ENCODE measurements around the gene SKIDA1.
A peak's percentile ranks its signal among the peaks of the same experiment; 100 is the strongest.

Gene SKIDA1

DNA sequence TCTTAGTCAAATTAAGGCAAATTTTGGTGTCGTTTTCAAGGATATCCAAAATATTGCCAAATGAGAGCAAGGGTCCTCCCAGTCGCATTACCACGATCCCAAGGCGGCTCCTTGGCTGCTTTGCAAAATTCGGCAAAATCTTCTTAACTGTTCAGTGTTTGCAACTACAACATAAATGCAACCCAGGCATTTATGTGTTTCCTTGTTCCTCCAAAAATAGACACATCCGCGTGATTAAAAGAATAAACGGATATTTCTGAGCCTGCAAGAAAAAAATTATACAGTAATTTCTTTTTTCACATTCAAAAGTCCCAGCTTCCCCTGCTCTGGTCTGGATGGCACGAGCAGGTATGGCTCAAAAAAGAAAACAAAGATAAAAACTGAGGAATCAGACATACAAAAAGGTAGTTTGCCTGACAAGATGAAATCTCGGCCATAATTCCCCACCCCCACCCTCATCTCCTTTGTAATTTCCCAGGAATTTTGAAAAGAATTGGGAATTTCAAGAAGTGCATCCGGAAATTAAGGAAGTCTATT lies 6.0 kb downstream of the SKIDA1 start:
- Histone ChIP-seq H3K4me3 (ENCODE audit: low read length) (peak overlapping the region; percentile 75), H3K9me2 (replicated peaks; ENCODE audit: control insufficient read depth, low read length) (no peaks in the 10 kb centered on the region), H3K4me2 (ENCODE audit: low read length) (peak overlapping the region; percentile 99), H3K79me2 (ENCODE audit: control insufficient read depth, low read length) (no peaks in the 10 kb centered on the region), H3K27me3 (ENCODE audit: control insufficient read depth, low read length) (peaks cover 53% of the 10 kb centered on the region), H3K27ac (ENCODE audit: low read depth, low read length) (no peak overlapping the region), H3F3A (ENCODE audit: control insufficient read depth, insufficient read depth) (peaks cover 8% of the 10 kb centered on the region), H3K36me3 (ENCODE audit: control insufficient read depth, low read length) (no peaks in the 10 kb centered on the region), H3K4me1 (ENCODE audit: control insufficient read depth, low read length) (peaks cover 41% of the 10 kb centered on the region), H3K9me3 (ENCODE audit: control insufficient read depth, insufficient read depth, low read length) (no peaks in the 10 kb centered on the region), H4K20me1 (ENCODE audit: control insufficient read depth, insufficient read depth, low read depth, low read length) (peaks cover 2% of the 10 kb centered on the region; the same call in 1 of the 2 replicates)
- TF ChIP-seq, protein P1, sequence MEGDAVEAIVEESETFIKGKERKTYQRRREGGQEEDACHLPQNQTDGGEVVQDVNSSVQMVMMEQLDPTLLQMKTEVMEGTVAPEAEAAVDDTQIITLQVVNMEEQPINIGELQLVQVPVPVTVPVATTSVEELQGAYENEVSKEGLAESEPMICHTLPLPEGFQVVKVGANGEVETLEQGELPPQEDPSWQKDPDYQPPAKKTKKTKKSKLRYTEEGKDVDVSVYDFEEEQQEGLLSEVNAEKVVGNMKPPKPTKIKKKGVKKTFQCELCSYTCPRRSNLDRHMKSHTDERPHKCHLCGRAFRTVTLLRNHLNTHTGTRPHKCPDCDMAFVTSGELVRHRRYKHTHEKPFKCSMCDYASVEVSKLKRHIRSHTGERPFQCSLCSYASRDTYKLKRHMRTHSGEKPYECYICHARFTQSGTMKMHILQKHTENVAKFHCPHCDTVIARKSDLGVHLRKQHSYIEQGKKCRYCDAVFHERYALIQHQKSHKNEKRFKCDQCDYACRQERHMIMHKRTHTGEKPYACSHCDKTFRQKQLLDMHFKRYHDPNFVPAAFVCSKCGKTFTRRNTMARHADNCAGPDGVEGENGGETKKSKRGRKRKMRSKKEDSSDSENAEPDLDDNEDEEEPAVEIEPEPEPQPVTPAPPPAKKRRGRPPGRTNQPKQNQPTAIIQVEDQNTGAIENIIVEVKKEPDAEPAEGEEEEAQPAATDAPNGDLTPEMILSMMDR (IDR thresholded peaks at IDR 0.05; ENCODE audit: low read depth, low read length, poor library complexity, severe bottlenecking) = no peak
- 0 out of 2 replicates have a peak, but pooled peaks have one; percentile 3 for TF ChIP-seq EZH2phosphoT487 (IDR thresholded peaks at IDR 0.05; ENCODE audit: borderline replicate concordance, low read length)

GRCh38 chr10:21518641-21519396 lies 6.7 kb downstream of the SKIDA1 start:
- Histone ChIP-seq H3K9me3 (ENCODE audit: control insufficient read depth, insufficient read depth, low read length) (no peaks in the 10 kb centered on the region), H3K4me3 (ENCODE audit: low read length) (peak overlapping the region; percentile 75), H3F3A (ENCODE audit: control insufficient read depth, insufficient read depth) (peaks cover 4% of the 10 kb centered on the region), H3K9me2 (replicated peaks; ENCODE audit: control insufficient read depth, low read length) (no peaks in the 10 kb centered on the region), H3K4me1 (ENCODE audit: control insufficient read depth, low read length) (peaks cover 35% of the 10 kb centered on the region), H4K20me1 (ENCODE audit: control insufficient read depth, insufficient read depth, low read depth, low read length) (peaks cover 2% of the 10 kb centered on the region; the same call in 1 of the 2 replicates), H3K4me2 (ENCODE audit: low read length) (peak overlapping the region; percentile 99), H3K36me3 (ENCODE audit: control insufficient read depth, low read length) (no peaks in the 10 kb centered on the region), H3K27ac (ENCODE audit: low read depth, low read length) (no peak overlapping the region), H3K79me2 (ENCODE audit: control insufficient read depth, low read length) (no peaks in the 10 kb centered on the region), H3K27me3 (ENCODE audit: control insufficient read depth, low read length) (peaks cover 56% of the 10 kb centered on the region)
- TF ChIP-seq, protein P1 (IDR thresholded peaks at IDR 0.05; ENCODE audit: low read depth, low read length, poor library complexity, severe bottlenecking) = no peak
- TF ChIP-seq EZH2phosphoT487 (IDR thresholded peaks at IDR 0.05; ENCODE audit: borderline replicate concordance, low read length) = 0 out of 2 replicates have a peak, but pooled peaks have one; percentile 14

DNA sequence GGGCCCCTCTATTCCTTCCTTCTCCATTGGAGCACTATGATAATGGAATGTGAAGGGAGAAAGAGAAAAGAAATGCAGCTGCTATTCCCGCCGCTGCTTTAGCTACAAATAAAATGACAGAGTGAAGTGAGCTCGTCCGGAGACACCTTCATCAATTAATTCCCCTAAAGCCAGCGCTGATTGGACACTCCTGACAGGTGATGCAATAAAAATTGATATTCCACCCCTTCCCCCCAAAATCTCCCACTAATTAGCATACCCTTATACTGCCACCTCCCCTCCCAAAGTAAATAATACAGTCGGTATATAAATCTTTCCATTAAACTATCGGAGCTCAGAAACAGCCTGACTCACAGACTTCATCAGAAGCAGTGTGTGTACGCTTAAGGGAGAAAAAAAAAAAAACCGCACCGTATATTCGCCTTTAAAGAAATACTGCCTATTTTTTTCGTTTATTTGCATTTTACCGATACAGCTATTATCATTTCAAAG lies 7.3 kb downstream of the SKIDA1 start:
- H3K27me3 ChIP-seq (ENCODE audit: control insufficient read depth, low read length) = peaks cover 62% of the 10 kb centered on the region
- no peak for TF ChIP-seq EZH2phosphoT487 (IDR thresholded peaks at IDR 0.05; ENCODE audit: borderline replicate concordance, low read length)
- TF ChIP-seq, protein P1 (IDR thresholded peaks at IDR 0.05; ENCODE audit: low read depth, low read length, poor library complexity, severe bottlenecking) = no peak
- peak overlapping the region; percentile 99 for H3K4me2 ChIP-seq (ENCODE audit: low read length)

More for the DNA sequence above, 7.3 kb downstream of the SKIDA1 start:
- Histone ChIP-seq H3K9me3 (ENCODE audit: control insufficient read depth, insufficient read depth, low read length) (no peaks in the 10 kb centered on the region), H4K20me1 (ENCODE audit: control insufficient read depth, insufficient read depth, low read depth, low read length) (peaks cover 2% of the 10 kb centered on the region; the same call in 1 of the 2 replicates), H3K27ac (ENCODE audit: low read depth, low read length) (no peak overlapping the region), H3K4me1 (ENCODE audit: control insufficient read depth, low read length) (peaks cover 34% of the 10 kb centered on the region), H3F3A (ENCODE audit: control insufficient read depth, insufficient read depth) (peaks cover 4% of the 10 kb centered on the region), H3K4me3 (ENCODE audit: low read length) (peak overlapping the region; percentile 75), H3K36me3 (ENCODE audit: control insufficient read depth, low read length) (no peaks in the 10 kb centered on the region), H3K79me2 (ENCODE audit: control insufficient read depth, low read length) (no peaks in the 10 kb centered on the region), H3K9me2 (replicated peaks; ENCODE audit: control insufficient read depth, low read length) (no peaks in the 10 kb centered on the region)
